B cell (primary cell): Measurements from ENCODE around the gene ATRNL1.

ENCODE experiments used
- EZH2 ChIP-seq: IDR thresholded peaks from 2 replicates; pipeline ENCODE4 v1.6.1; 2012; ENCODE audit warnings: borderline replicate concordance, low read depth, mild to moderate bottlenecking, moderate library complexity, low read length; ENCODE audit not compliant: insufficient read depth, poor library complexity, severe bottlenecking
- TF ChIP-seq, protein P1 (sequence below): fragments of 200-600 bp; IDR thresholded peaks from one replicate; pipeline ENCODE4 v1.8.0; 2022; ENCODE audit warnings: antibody characterized with exemption, mild to moderate bottlenecking

DNA sequence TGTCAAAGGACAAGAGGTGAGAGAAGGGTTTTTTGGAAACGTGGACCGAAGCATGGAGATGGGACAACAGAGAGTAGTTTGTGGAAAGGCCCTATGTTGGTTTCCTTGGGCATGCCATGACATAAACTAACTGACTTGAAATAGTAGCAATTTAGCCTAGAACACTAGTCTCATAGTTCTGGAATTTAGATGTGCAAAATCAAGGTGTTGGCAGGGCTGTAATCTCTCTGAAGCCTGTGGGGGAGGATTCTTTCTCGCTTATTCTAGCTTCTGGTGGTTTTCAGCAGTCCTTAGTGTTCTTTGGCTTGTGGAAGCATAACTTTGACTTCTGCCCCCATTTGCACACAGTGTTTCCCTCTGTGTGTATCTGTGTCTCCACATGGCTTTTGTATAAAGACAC lies 896.5 kb downstream of the ATRNL1 start:
- TF ChIP-seq, protein P1, sequence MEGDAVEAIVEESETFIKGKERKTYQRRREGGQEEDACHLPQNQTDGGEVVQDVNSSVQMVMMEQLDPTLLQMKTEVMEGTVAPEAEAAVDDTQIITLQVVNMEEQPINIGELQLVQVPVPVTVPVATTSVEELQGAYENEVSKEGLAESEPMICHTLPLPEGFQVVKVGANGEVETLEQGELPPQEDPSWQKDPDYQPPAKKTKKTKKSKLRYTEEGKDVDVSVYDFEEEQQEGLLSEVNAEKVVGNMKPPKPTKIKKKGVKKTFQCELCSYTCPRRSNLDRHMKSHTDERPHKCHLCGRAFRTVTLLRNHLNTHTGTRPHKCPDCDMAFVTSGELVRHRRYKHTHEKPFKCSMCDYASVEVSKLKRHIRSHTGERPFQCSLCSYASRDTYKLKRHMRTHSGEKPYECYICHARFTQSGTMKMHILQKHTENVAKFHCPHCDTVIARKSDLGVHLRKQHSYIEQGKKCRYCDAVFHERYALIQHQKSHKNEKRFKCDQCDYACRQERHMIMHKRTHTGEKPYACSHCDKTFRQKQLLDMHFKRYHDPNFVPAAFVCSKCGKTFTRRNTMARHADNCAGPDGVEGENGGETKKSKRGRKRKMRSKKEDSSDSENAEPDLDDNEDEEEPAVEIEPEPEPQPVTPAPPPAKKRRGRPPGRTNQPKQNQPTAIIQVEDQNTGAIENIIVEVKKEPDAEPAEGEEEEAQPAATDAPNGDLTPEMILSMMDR, result no peak
- TF ChIP-seq EZH2, result no peak
